WTC11 (cell line): ENCODE data around the gene MGAT4C. TPM values are rescaled to one million over a fixed set of nuclear protein-coding genes. Genes with fewer than 3 reads are reported as not detected.

Experiments used
- ATAC-seq: fragments of 200-7000 bp; cut with Tn5 transposase; 2 replicates; pipeline ENCODE4 v1.10.0; 2021; ENCODE audit warnings: mild to moderate bottlenecking, moderate library complexity
- CTCF ChIA-PET: fragments of 300-600 bp; sonication (Branson Sonifier 250); formaldehyde crosslinking; loops from one replicate; lab custom pipeline; 2021; ENCODE audit warnings: antibody characterized with exemption; lab: Charles Lee
- POLR2A ChIA-PET: fragments of 350-600 bp; sonication (Branson Sonifier 250); formaldehyde crosslinking; loops from one replicate; lab custom pipeline; 2021; ENCODE audit warnings: antibody characterized with exemption; lab: Charles Lee
- DNase-seq: peaks from one replicate; pipeline ENCODE4 v3.0.0; 2021; ENCODE audit warnings: low spot score
- H3K27ac Mint-ChIP-seq: 2 replicates; pipeline ENCODE4 v1.8.0; 2021; ENCODE audit warnings: mixed read lengths
- H3K27me3 Mint-ChIP-seq: 2 replicates; pipeline ENCODE4 v1.8.0; 2021; ENCODE audit warnings: low read depth, mild to moderate bottlenecking, moderate library complexity, mixed read lengths
- H3K36me3 Mint-ChIP-seq: 2 replicates; pipeline ENCODE4 v1.8.0; 2021; ENCODE audit warnings: mixed read lengths
- H3K4me1 Mint-ChIP-seq: 2 replicates; pipeline ENCODE4 v1.8.0; 2022; ENCODE audit warnings: mixed read lengths
- H3K4me3 Mint-ChIP-seq: 2 replicates; pipeline ENCODE4 v1.8.0; 2021; ENCODE audit warnings: mild to moderate bottlenecking, moderate library complexity, mixed read lengths
- H3K9me3 Mint-ChIP-seq: 2 replicates; pipeline ENCODE4 v1.8.0; 2021; ENCODE audit warnings: mixed read lengths
- ARID4B ChIP-seq: sonication (generic); formaldehyde crosslinking; IDR thresholded peaks from 2 replicates; pipeline ENCODE4 v1.8.0; 2023; ENCODE audit warnings: missing genetic modification reagents, mild to moderate bottlenecking, borderline replicate concordance
- CBFB ChIP-seq: sonication (generic); formaldehyde crosslinking; IDR thresholded peaks from 2 replicates; pipeline ENCODE4 v1.8.1; 2022; ENCODE audit warnings: mild to moderate bottlenecking, low read depth, missing genetic modification reagents
- ELF4 ChIP-seq: sonication (generic); formaldehyde crosslinking; IDR thresholded peaks from 2 replicates; pipeline ENCODE4 v1.8.1; 2022; ENCODE audit warnings: low read depth, mild to moderate bottlenecking, moderate library complexity, missing genetic modification reagents
- GRHL2 ChIP-seq: fragments of 250-450 bp; sonication (Bioruptor Pico); IDR thresholded peaks from 2 replicates; pipeline ENCODE4 v1.8.0; 2022; ENCODE audit warnings: mild to moderate bottlenecking, moderate library complexity; ENCODE audit not compliant: insufficient replicate concordance, severe bottlenecking
- JUN ChIP-seq: sonication (generic); formaldehyde crosslinking; IDR thresholded peaks from 2 replicates; pipeline ENCODE4 v1.8.0; 2023; ENCODE audit warnings: mild to moderate bottlenecking, missing genetic modification reagents
- OVOL2 ChIP-seq: fragments of 250-450 bp; sonication (Bioruptor Pico); IDR thresholded peaks from 2 replicates; pipeline ENCODE4 v1.9.0; 2021; ENCODE audit warnings: mild to moderate bottlenecking, borderline replicate concordance
- RORB ChIP-seq: fragments of 250-450 bp; sonication (Bioruptor Pico); IDR thresholded peaks from 2 replicates; pipeline ENCODE4 v1.9.0; 2021; ENCODE audit warnings: mild to moderate bottlenecking
- SMAD3 ChIP-seq: sonication (generic); formaldehyde crosslinking; IDR thresholded peaks from 2 replicates; pipeline ENCODE4 v1.8.0; 2022; ENCODE audit warnings: missing genetic modification reagents, mild to moderate bottlenecking, borderline replicate concordance
- SMAD4 ChIP-seq: sonication (generic); formaldehyde crosslinking; IDR thresholded peaks from 2 replicates; pipeline ENCODE4 v1.8.0; 2022; ENCODE audit warnings: mild to moderate bottlenecking, missing genetic modification reagents
- TEAD4 ChIP-seq: sonication (generic); formaldehyde crosslinking; IDR thresholded peaks from 2 replicates; pipeline ENCODE4 v1.8.0; 2022; ENCODE audit warnings: mild to moderate bottlenecking, missing genetic modification reagents
- ZBTB21 ChIP-seq: sonication (generic); formaldehyde crosslinking; IDR thresholded peaks from 2 replicates; pipeline ENCODE4 v1.8.1; 2023; ENCODE audit warnings: mild to moderate bottlenecking, missing genetic modification reagents, borderline replicate concordance
- ZNF138 ChIP-seq: sonication (generic); formaldehyde crosslinking; conservative IDR thresholded peaks from 2 replicates; pipeline ENCODE4 v1.8.1; 2022; ENCODE audit warnings: mild to moderate bottlenecking, moderate library complexity, missing genetic modification reagents
- ZNF263 ChIP-seq: sonication (generic); formaldehyde crosslinking; IDR thresholded peaks from 2 replicates; pipeline ENCODE4 v1.8.1; 2022; ENCODE audit warnings: low read depth, mild to moderate bottlenecking, moderate library complexity, missing genetic modification reagents
- ZSCAN18 ChIP-seq: fragments of 250-450 bp; sonication (Bioruptor Pico); IDR thresholded peaks from 2 replicates; pipeline ENCODE4 v2.1.2; 2022; ENCODE audit warnings: mild to moderate bottlenecking, moderate library complexity
- total RNA-seq: library from RNA; stranded (reverse); gene quantifications from 3 replicates; pipeline ENCODE4 v1.2.3, GENCODE V29; 2021
- TF ChIP-seq, protein P1 (sequence below): fragments of 250-450 bp; sonication (Bioruptor Pico); IDR thresholded peaks from 2 replicates; pipeline ENCODE4 v1.9.0; 2021; ENCODE audit warnings: mild to moderate bottlenecking, borderline replicate concordance
- TF ChIP-seq, protein P2 (sequence below): fragments of 250-450 bp; sonication (Bioruptor Pico); IDR thresholded peaks from 2 replicates; pipeline ENCODE4 v1.8.0; 2021; ENCODE audit warnings: mild to moderate bottlenecking
- TF ChIP-seq, protein P3 (sequence below): sonication (generic); formaldehyde crosslinking; IDR thresholded peaks from 2 replicates; pipeline ENCODE4 v1.8.0; 2022; ENCODE audit warnings: mild to moderate bottlenecking, missing genetic modification reagents

Gene MGAT4C
- total RNA-seq, 1 experiment from 2014 or later, result 4.8 TPM

- no peaks in the 10 kb centered on the region for H3K36me3 Mint-ChIP-seq
- TF ChIP-seq ARID4B (CRISPR knock-in tag) (no peak), CBFB (CRISPR knock-in tag) (no peak), RORB (CRISPR knock-in tag) (no peak), ZBTB21 (CRISPR knock-in tag) (no peak), SMAD4 (CRISPR knock-in tag) (no peak), ELF4 (CRISPR knock-in tag) (no peak), JUN (CRISPR knock-in tag) (no peak), ZNF138 (CRISPR knock-in tag) (no peak), ZNF263 (CRISPR knock-in tag) (no peak), GRHL2 (no peak), OVOL2 (CRISPR knock-in tag) (no peak)
- TF ChIP-seq, protein P1, sequence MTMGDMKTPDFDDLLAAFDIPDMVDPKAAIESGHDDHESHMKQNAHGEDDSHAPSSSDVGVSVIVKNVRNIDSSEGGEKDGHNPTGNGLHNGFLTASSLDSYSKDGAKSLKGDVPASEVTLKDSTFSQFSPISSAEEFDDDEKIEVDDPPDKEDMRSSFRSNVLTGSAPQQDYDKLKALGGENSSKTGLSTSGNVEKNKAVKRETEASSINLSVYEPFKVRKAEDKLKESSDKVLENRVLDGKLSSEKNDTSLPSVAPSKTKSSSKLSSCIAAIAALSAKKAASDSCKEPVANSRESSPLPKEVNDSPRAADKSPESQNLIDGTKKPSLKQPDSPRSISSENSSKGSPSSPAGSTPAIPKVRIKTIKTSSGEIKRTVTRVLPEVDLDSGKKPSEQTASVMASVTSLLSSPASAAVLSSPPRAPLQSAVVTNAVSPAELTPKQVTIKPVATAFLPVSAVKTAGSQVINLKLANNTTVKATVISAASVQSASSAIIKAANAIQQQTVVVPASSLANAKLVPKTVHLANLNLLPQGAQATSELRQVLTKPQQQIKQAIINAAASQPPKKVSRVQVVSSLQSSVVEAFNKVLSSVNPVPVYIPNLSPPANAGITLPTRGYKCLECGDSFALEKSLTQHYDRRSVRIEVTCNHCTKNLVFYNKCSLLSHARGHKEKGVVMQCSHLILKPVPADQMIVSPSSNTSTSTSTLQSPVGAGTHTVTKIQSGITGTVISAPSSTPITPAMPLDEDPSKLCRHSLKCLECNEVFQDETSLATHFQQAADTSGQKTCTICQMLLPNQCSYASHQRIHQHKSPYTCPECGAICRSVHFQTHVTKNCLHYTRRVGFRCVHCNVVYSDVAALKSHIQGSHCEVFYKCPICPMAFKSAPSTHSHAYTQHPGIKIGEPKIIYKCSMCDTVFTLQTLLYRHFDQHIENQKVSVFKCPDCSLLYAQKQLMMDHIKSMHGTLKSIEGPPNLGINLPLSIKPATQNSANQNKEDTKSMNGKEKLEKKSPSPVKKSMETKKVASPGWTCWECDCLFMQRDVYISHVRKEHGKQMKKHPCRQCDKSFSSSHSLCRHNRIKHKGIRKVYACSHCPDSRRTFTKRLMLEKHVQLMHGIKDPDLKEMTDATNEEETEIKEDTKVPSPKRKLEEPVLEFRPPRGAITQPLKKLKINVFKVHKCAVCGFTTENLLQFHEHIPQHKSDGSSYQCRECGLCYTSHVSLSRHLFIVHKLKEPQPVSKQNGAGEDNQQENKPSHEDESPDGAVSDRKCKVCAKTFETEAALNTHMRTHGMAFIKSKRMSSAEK (CRISPR knock-in tag), result no peak
- TF ChIP-seq, protein P2, sequence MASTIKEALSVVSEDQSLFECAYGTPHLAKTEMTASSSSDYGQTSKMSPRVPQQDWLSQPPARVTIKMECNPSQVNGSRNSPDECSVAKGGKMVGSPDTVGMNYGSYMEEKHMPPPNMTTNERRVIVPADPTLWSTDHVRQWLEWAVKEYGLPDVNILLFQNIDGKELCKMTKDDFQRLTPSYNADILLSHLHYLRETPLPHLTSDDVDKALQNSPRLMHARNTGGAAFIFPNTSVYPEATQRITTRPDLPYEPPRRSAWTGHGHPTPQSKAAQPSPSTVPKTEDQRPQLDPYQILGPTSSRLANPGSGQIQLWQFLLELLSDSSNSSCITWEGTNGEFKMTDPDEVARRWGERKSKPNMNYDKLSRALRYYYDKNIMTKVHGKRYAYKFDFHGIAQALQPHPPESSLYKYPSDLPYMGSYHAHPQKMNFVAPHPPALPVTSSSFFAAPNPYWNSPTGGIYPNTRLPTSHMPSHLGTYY (CRISPR knock-in tag), result no peak
- TF ChIP-seq, all 79 proteins: peak for 0
- Mint-ChIP-seq H3K9me3 (no peaks in the 10 kb centered on the region), H3K4me3 (no peak overlapping the region), H3K27ac (no peak overlapping the region), H3K27me3 (no peaks in the 10 kb centered on the region), H3K4me1 (no peaks in the 10 kb centered on the region)
- no peak for DNase-seq
- CTCF ChIA-PET, result no interaction called here
- ATAC-seq, result no peak
- POLR2A ChIA-PET, result no interaction called here
These were observed 241.2 kb downstream of the MGAT4C start for GRCh38 chr12:86015026-86015425.

GRCh38 chr12:86006727-86007126 lies 249.5 kb downstream of the MGAT4C start:
- ATAC-seq (no peak), DNase-seq (no peak)
- no peak overlapping the region for H3K4me3 Mint-ChIP-seq
- ChIA-PET POLR2A (no interaction called here), CTCF (no interaction called here)
- TF ChIP-seq ELF4 (CRISPR knock-in tag), result no peak
- no peak for TF ChIP-seq ZSCAN18 (CRISPR knock-in tag)
- TF ChIP-seq GRHL2, result no peak
- TF ChIP-seq, protein P3, sequence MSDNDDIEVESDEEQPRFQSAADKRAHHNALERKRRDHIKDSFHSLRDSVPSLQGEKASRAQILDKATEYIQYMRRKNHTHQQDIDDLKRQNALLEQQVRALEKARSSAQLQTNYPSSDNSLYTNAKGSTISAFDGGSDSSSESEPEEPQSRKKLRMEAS (CRISPR knock-in tag), result no peak
- no peak for TF ChIP-seq SMAD3 (CRISPR knock-in tag)
- TF ChIP-seq TEAD4 (CRISPR knock-in tag), result no peak
- H3K27me3 Mint-ChIP-seq, result no peaks in the 10 kb centered on the region
- H3K4me1 Mint-ChIP-seq, result peaks cover 5% of the 10 kb centered on the region; the same call in 1 of the 2 replicates
- no peaks in the 10 kb centered on the region for H3K36me3 Mint-ChIP-seq
- H3K9me3 Mint-ChIP-seq, result no peaks in the 10 kb centered on the region
- no peak overlapping the region for H3K27ac Mint-ChIP-seq
